ENCODE data around the gene ADAMTSL4.

DNA sequence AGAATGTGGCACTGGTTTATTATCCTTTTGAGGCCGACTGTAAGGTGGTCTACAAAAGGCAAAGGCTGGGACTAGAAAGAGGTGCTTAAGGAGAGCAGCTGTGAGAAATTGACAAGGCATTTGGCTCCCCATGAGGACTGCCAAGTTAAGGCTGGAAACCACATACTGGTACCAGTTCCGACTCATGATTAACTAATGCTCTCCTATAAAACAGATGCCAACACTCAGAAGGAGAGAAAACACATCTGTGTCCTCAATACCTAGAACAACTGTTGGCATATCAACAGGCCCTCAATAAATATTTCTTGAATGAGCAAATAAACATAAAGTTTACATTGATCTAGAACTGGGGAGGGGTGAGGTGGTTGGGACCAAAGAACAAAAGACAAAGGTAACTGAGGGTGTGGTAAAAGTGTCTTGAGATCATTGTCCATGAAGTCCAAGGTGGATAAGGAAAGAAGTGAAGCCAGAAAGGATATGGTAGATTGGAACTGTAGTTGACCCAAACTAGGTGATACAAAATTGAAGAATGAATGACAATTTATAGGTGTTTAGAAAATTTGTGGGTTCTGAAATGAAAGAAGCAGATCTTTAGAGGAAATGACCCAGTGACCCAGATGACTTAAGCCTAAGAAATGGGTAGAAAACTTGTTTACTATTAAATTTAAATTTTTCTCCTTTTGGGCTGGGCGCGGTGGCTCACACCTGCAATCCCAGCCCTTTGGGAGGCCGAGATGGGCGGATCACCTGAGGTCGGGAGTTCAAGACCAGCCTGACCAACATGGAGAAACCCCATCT, 47.1 kb downstream of the ADAMTSL4 start:
- no peak for TF ChIP-seq POLR2A (IDR thresholded peaks at IDR 0.05)
- TF ChIP-seq, protein P1, sequence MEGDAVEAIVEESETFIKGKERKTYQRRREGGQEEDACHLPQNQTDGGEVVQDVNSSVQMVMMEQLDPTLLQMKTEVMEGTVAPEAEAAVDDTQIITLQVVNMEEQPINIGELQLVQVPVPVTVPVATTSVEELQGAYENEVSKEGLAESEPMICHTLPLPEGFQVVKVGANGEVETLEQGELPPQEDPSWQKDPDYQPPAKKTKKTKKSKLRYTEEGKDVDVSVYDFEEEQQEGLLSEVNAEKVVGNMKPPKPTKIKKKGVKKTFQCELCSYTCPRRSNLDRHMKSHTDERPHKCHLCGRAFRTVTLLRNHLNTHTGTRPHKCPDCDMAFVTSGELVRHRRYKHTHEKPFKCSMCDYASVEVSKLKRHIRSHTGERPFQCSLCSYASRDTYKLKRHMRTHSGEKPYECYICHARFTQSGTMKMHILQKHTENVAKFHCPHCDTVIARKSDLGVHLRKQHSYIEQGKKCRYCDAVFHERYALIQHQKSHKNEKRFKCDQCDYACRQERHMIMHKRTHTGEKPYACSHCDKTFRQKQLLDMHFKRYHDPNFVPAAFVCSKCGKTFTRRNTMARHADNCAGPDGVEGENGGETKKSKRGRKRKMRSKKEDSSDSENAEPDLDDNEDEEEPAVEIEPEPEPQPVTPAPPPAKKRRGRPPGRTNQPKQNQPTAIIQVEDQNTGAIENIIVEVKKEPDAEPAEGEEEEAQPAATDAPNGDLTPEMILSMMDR (IDR thresholded peaks at IDR 0.05), result no peak
